ENCODE data around the gene ZNF385B.

The ZNF385B gene

GRCh38 chr2:179551539-179552045, 309.8 kb downstream of the ZNF385B start:
- Histone ChIP-seq H3K9ac (ENCODE audit: low read length) (no peak overlapping the region), H3K36me3 (replicated peaks; ENCODE audit: low read depth, low read length) (no peaks in the 10 kb centered on the region), H3K79me2 (ENCODE audit: low read length) (no peaks in the 10 kb centered on the region), H3K4me2 (ENCODE audit: low read length) (no peak overlapping the region), H4K20me1 (ENCODE audit: insufficient read depth, low read length) (no peaks in the 10 kb centered on the region), H3K27me3 (ENCODE audit: low read depth, low read length) (no peaks in the 10 kb centered on the region; the same call in 1 of the 2 replicates), H3K4me3 (ENCODE audit: low read length) (no peak overlapping the region), H2AFZ (ENCODE audit: low read depth, low read length) (no peak overlapping the region), H3K4me1 (ENCODE audit: low read length) (no peaks in the 10 kb centered on the region), H3K9me3 (ENCODE audit: insufficient read depth, low read length) (no peaks in the 10 kb centered on the region), H3K27ac (ENCODE audit: low read length) (no peak overlapping the region)
- TF ChIP-seq, protein P1, sequence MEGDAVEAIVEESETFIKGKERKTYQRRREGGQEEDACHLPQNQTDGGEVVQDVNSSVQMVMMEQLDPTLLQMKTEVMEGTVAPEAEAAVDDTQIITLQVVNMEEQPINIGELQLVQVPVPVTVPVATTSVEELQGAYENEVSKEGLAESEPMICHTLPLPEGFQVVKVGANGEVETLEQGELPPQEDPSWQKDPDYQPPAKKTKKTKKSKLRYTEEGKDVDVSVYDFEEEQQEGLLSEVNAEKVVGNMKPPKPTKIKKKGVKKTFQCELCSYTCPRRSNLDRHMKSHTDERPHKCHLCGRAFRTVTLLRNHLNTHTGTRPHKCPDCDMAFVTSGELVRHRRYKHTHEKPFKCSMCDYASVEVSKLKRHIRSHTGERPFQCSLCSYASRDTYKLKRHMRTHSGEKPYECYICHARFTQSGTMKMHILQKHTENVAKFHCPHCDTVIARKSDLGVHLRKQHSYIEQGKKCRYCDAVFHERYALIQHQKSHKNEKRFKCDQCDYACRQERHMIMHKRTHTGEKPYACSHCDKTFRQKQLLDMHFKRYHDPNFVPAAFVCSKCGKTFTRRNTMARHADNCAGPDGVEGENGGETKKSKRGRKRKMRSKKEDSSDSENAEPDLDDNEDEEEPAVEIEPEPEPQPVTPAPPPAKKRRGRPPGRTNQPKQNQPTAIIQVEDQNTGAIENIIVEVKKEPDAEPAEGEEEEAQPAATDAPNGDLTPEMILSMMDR (IDR thresholded peaks at IDR 0.05; ENCODE audit: low read depth, low read length): no peak
- TF ChIP-seq EZH2phosphoT487 (IDR thresholded peaks at IDR 0.05; ENCODE audit: low read depth): no peak

GRCh38 chr2:179550849-179551248, 310.6 kb downstream of the ZNF385B start:
- H4K20me1 ChIP-seq (ENCODE audit: insufficient read depth, low read length): no peaks in the 10 kb centered on the region
- H2AFZ ChIP-seq (ENCODE audit: low read depth, low read length): no peak overlapping the region
- TF ChIP-seq, protein P1 (IDR thresholded peaks at IDR 0.05; ENCODE audit: low read depth, low read length): no peak
- no peak for TF ChIP-seq EZH2phosphoT487 (IDR thresholded peaks at IDR 0.05; ENCODE audit: low read depth)
- H3K9ac ChIP-seq (ENCODE audit: low read length): no peak overlapping the region
- no peak overlapping the region for H3K27ac ChIP-seq (ENCODE audit: low read length)
- H3K4me3 ChIP-seq (ENCODE audit: low read length): no peak overlapping the region
- no peak overlapping the region for H3K4me2 ChIP-seq (ENCODE audit: low read length)
- no peaks in the 10 kb centered on the region for H3K79me2 ChIP-seq (ENCODE audit: low read length)
- no peaks in the 10 kb centered on the region for H3K4me1 ChIP-seq (ENCODE audit: low read length)
- no peaks in the 10 kb centered on the region; the same call in 1 of the 2 replicates for H3K27me3 ChIP-seq (ENCODE audit: low read depth, low read length)
- H3K36me3 ChIP-seq (replicated peaks; ENCODE audit: low read depth, low read length): no peaks in the 10 kb centered on the region
- H3K9me3 ChIP-seq (ENCODE audit: insufficient read depth, low read length): no peaks in the 10 kb centered on the region

- Histone ChIP-seq H3K27ac (ENCODE audit: low read length) (no peak overlapping the region), H3K4me2 (ENCODE audit: low read length) (no peak overlapping the region)
- TF ChIP-seq EZH2phosphoT487 (IDR thresholded peaks at IDR 0.05; ENCODE audit: low read depth): no peak
- TF ChIP-seq, protein P1 (IDR thresholded peaks at IDR 0.05; ENCODE audit: low read depth, low read length): no peak
Observed at GRCh38 chr2:179550214-179550613, 311.2 kb downstream of the ZNF385B start.

GRCh38 chr2:179546656-179547055, 314.8 kb downstream of the ZNF385B start:
- no peak overlapping the region for H3K27ac ChIP-seq (ENCODE audit: low read length)
- no peak overlapping the region for H2AFZ ChIP-seq (ENCODE audit: low read depth, low read length)
- no peaks in the 10 kb centered on the region for H3K9me3 ChIP-seq (ENCODE audit: insufficient read depth, low read length)
- no peak overlapping the region for H3K4me2 ChIP-seq (ENCODE audit: low read length)
- H3K4me1 ChIP-seq (ENCODE audit: low read length): no peaks in the 10 kb centered on the region
- H4K20me1 ChIP-seq (ENCODE audit: insufficient read depth, low read length): no peaks in the 10 kb centered on the region
- no peak overlapping the region for H3K4me3 ChIP-seq (ENCODE audit: low read length)
- TF ChIP-seq EZH2phosphoT487 (IDR thresholded peaks at IDR 0.05; ENCODE audit: low read depth): no peak
- TF ChIP-seq, protein P1 (IDR thresholded peaks at IDR 0.05; ENCODE audit: low read depth, low read length): no peak
- H3K36me3 ChIP-seq (replicated peaks; ENCODE audit: low read depth, low read length): no peaks in the 10 kb centered on the region
- H3K27me3 ChIP-seq (ENCODE audit: low read depth, low read length): no peaks in the 10 kb centered on the region
- no peaks in the 10 kb centered on the region for H3K79me2 ChIP-seq (ENCODE audit: low read length)
- no peak overlapping the region for H3K9ac ChIP-seq (ENCODE audit: low read length)

More at GRCh38 chr2:179550214-179550613, 311.2 kb downstream of the ZNF385B start:
- no peak overlapping the region for H2AFZ ChIP-seq (ENCODE audit: low read depth, low read length)
- H4K20me1 ChIP-seq (ENCODE audit: insufficient read depth, low read length): no peaks in the 10 kb centered on the region
- no peaks in the 10 kb centered on the region for H3K9me3 ChIP-seq (ENCODE audit: insufficient read depth, low read length)
- H3K79me2 ChIP-seq (ENCODE audit: low read length): no peaks in the 10 kb centered on the region
- H3K9ac ChIP-seq (ENCODE audit: low read length): no peak overlapping the region
- H3K36me3 ChIP-seq (replicated peaks; ENCODE audit: low read depth, low read length): no peaks in the 10 kb centered on the region
- H3K4me3 ChIP-seq (ENCODE audit: low read length): no peak overlapping the region
- H3K4me1 ChIP-seq (ENCODE audit: low read length): no peaks in the 10 kb centered on the region
- no peaks in the 10 kb centered on the region for H3K27me3 ChIP-seq (ENCODE audit: low read depth, low read length)
